GM23338 (cell line): ENCODE data around the gene NRN1.
A peak's percentile ranks its signal among the peaks of the same experiment; 100 is the strongest.

Source experiments
- EZH2 ChIP-seq: fragments of 200-600 bp; sonication (generic); IDR thresholded peaks from one replicate; pipeline ENCODE4 v1.8.0; 2017; ENCODE audit warnings: antibody characterized with exemption, mild to moderate bottlenecking, low read depth; ENCODE audit not compliant: unreplicated experiment
- POLR2AphosphoS5 ChIP-seq: IDR thresholded peaks from 2 replicates; pipeline ENCODE4 v1.6.1; 2016; ENCODE audit warnings: antibody characterized with exemption, low read depth
- TF ChIP-seq, protein P1 (sequence below): IDR thresholded peaks from one replicate; pipeline ENCODE4 v1.6.1; 2018; ENCODE audit warnings: antibody characterized with exemption; ENCODE audit not compliant: unreplicated experiment
- TF ChIP-seq, protein P2 (sequence below), 2 experiments: fragments of 200-600 bp in 1 of 2; sonication (generic) in 1 of 2; conservative IDR thresholded peaks; 2 replicates each; pipeline versions ENCODE4 v1.5.1 to v1.6.1; 2016 to 2017; ENCODE audit warnings: antibody characterized with exemption in 2 of 2, low read depth in 2 of 2, mild to moderate bottlenecking in 2 of 2, moderate library complexity in 1 of 2

DNA sequence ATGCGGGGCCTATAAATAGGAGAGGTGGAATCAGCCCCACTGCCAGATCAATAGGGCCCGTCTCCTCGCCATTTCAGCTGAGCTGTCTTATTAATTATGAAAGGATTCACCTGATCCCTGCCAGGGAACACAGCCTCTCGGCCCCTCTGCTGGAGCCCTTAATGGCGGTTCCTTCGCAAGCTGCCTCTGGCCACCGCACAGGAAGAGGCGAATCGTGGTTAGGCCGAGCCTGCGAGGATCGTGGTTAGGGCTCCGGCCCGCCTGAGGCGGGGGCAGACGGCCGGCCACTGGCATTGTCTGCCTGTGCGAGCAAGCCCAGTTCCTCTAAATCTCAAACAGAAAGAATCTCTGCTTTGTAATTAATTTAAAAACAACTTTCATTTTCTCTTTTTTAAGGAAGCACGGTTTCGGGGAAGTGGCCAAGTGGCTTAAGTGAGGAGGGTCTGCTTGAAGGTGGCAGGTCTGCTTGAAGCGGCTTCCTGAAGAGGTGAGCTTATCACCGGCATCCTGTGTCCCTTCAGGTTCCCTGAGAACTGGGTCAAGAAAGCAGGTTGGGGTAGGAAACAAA, 9.2 kb downstream of the NRN1 start:
- TF ChIP-seq POLR2AphosphoS5 (no peak), EZH2 (peak; percentile 83)
- TF ChIP-seq, protein P1, sequence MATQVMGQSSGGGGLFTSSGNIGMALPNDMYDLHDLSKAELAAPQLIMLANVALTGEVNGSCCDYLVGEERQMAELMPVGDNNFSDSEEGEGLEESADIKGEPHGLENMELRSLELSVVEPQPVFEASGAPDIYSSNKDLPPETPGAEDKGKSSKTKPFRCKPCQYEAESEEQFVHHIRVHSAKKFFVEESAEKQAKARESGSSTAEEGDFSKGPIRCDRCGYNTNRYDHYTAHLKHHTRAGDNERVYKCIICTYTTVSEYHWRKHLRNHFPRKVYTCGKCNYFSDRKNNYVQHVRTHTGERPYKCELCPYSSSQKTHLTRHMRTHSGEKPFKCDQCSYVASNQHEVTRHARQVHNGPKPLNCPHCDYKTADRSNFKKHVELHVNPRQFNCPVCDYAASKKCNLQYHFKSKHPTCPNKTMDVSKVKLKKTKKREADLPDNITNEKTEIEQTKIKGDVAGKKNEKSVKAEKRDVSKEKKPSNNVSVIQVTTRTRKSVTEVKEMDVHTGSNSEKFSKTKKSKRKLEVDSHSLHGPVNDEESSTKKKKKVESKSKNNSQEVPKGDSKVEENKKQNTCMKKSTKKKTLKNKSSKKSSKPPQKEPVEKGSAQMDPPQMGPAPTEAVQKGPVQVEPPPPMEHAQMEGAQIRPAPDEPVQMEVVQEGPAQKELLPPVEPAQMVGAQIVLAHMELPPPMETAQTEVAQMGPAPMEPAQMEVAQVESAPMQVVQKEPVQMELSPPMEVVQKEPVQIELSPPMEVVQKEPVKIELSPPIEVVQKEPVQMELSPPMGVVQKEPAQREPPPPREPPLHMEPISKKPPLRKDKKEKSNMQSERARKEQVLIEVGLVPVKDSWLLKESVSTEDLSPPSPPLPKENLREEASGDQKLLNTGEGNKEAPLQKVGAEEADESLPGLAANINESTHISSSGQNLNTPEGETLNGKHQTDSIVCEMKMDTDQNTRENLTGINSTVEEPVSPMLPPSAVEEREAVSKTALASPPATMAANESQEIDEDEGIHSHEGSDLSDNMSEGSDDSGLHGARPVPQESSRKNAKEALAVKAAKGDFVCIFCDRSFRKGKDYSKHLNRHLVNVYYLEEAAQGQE: no peak
- TF ChIP-seq, protein P2, sequence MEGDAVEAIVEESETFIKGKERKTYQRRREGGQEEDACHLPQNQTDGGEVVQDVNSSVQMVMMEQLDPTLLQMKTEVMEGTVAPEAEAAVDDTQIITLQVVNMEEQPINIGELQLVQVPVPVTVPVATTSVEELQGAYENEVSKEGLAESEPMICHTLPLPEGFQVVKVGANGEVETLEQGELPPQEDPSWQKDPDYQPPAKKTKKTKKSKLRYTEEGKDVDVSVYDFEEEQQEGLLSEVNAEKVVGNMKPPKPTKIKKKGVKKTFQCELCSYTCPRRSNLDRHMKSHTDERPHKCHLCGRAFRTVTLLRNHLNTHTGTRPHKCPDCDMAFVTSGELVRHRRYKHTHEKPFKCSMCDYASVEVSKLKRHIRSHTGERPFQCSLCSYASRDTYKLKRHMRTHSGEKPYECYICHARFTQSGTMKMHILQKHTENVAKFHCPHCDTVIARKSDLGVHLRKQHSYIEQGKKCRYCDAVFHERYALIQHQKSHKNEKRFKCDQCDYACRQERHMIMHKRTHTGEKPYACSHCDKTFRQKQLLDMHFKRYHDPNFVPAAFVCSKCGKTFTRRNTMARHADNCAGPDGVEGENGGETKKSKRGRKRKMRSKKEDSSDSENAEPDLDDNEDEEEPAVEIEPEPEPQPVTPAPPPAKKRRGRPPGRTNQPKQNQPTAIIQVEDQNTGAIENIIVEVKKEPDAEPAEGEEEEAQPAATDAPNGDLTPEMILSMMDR (conservative IDR thresholded peaks at IDR 0.05; ENCODE audit: low read depth in 2 of 2): no peak
